HCT116 (cell line): ENCODE data around the gene AATF.

Experiments used
- CEBPB ChIP-seq: IDR thresholded peaks from 2 replicates; pipeline ENCODE4 v1.6.1; 2012; ENCODE audit warnings: low read depth
- CTCF ChIP-seq, 3 experiments: fragments of 200-600 bp in 1 of 3; sonication (generic) in 1 of 3; IDR thresholded peaks in 2 of 3; conservative IDR thresholded peaks in 1 of 3; 2 replicates each; pipeline ENCODE4 v1.5.1; 2012 to 2017; ENCODE audit warnings: low read depth in 2 of 3, low read length in 2 of 3, antibody characterized with exemption in 1 of 3, borderline replicate concordance in 1 of 3, control low read depth in 1 of 3, mild to moderate bottlenecking in 1 of 3, mixed read lengths in 1 of 3, mixed run types in 1 of 3, moderate library complexity in 1 of 3; ENCODE audit not compliant: insufficient read depth in 1 of 3
- EZH2 ChIP-seq: fragments of 200-600 bp; sonication (generic); IDR thresholded peaks from 2 replicates; pipeline ENCODE4 v1.6.1; 2017; ENCODE audit warnings: antibody characterized with exemption, mixed run types
- FOSL1 ChIP-seq: IDR thresholded peaks from 2 replicates; pipeline ENCODE4 v1.6.1; 2012; ENCODE audit warnings: low read depth
- MAX ChIP-seq: IDR thresholded peaks from 2 replicates; pipeline ENCODE4 v1.6.1; 2012
- POLR2A ChIP-seq: IDR thresholded peaks from 2 replicates; pipeline ENCODE4 v1.7.0; 2011; ENCODE audit warnings: borderline replicate concordance; ENCODE audit not compliant: insufficient read depth, insufficient read length; ENCODE audit errors: extremely low read depth
- POLR2AphosphoS5 ChIP-seq: IDR thresholded peaks from 2 replicates; pipeline ENCODE4 v1.6.1; 2011; ENCODE audit warnings: mild to moderate bottlenecking, low read depth, low read length, moderate library complexity
- RAD21 ChIP-seq: IDR thresholded peaks from 2 replicates; pipeline ENCODE4 v1.6.1; 2012; ENCODE audit warnings: low read depth, mild to moderate bottlenecking
- REST ChIP-seq: IDR thresholded peaks from 2 replicates; pipeline ENCODE4 v1.6.1; 2012; ENCODE audit warnings: low read depth
- SP1 ChIP-seq: IDR thresholded peaks from 2 replicates; pipeline ENCODE4 v1.6.1; 2012; ENCODE audit warnings: low read depth
- SRF ChIP-seq: IDR thresholded peaks from 2 replicates; pipeline ENCODE4 v1.6.1; 2012; ENCODE audit warnings: low read depth
- YY1 ChIP-seq: IDR thresholded peaks from 2 replicates; pipeline ENCODE4 v1.6.1; 2011; ENCODE audit warnings: low read length, low read depth, moderate library complexity, mild to moderate bottlenecking; ENCODE audit not compliant: insufficient replicate concordance; ENCODE audit errors: extremely low read depth
- TF ChIP-seq, protein P1 (sequence below): IDR thresholded peaks from 2 replicates; pipeline ENCODE4 v1.6.1; 2011; ENCODE audit warnings: mild to moderate bottlenecking, low read length, moderate library complexity; ENCODE audit not compliant: insufficient replicate concordance; ENCODE audit errors: extremely low read depth

DNA sequence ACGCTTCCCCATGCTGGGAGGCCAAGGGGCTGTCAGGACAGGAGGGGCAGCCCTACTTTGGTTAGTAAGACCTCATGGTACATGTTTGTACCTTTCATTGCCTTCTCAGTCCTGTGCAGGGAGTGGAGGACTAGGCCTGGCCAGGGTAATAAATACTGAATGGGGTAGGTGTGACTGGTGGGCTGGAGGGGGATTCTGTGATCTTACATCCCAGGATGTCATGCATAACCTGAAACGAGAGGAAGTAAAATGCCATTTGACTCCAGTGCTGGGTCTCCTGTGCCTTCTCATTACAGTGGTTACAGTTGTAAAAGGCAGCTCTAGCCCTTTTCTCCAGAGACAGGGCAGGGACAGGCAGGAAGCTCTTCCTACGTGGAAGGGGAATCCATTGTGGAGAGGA lies 138.2 kb downstream of the AATF start:
- TF ChIP-seq CTCF (IDR thresholded peaks at IDR 0.05 in 2 of 3, conservative IDR thresholded peaks at IDR 0.05 in 1 of 3; ENCODE audit: borderline replicate concordance in 1 of 3, insufficient read depth in 1 of 3, low read depth in 2 of 3, low read length in 2 of 3) (no peak), EZH2 (no peak), POLR2AphosphoS5 (no peak), SRF (no peak), POLR2A (no peak), YY1 (no peak), SP1 (no peak), MAX (no peak), RAD21 (no peak), FOSL1 (no peak), CEBPB (no peak), REST (no peak)
- TF ChIP-seq, protein P1, sequence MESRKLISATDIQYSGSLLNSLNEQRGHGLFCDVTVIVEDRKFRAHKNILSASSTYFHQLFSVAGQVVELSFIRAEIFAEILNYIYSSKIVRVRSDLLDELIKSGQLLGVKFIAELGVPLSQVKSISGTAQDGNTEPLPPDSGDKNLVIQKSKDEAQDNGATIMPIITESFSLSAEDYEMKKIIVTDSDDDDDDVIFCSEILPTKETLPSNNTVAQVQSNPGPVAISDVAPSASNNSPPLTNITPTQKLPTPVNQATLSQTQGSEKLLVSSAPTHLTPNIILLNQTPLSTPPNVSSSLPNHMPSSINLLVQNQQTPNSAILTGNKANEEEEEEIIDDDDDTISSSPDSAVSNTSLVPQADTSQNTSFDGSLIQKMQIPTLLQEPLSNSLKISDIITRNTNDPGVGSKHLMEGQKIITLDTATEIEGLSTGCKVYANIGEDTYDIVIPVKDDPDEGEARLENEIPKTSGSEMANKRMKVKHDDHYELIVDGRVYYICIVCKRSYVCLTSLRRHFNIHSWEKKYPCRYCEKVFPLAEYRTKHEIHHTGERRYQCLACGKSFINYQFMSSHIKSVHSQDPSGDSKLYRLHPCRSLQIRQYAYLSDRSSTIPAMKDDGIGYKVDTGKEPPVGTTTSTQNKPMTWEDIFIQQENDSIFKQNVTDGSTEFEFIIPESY = no peak
